22Rv1 (cell line): Measurements from ENCODE around the gene RTF2.

Experiments
- CTCF ChIP-seq: fragments of 450-650 bp; IDR thresholded peaks from 2 replicates; pipeline ENCODE4 v1.5.1; 2017; ENCODE audit warnings: mild to moderate bottlenecking
- ZFX ChIP-seq: fragments of 450-650 bp; IDR thresholded peaks from 2 replicates; pipeline ENCODE4 v1.6.1; 2017; ENCODE audit warnings: antibody characterized with exemption, borderline replicate concordance

GRCh38 chr20:56511926-56512325 is 43.5 kb downstream of the RTF2 start:
- no peak for TF ChIP-seq CTCF
- no peak for TF ChIP-seq ZFX
